Sigmoid colon (tissue), 3 donors: ENCODE results near the gene FKRP.

ENCODE experiments used
- CTCF ChIP-seq, 4 experiments: fragments of 450-650 bp in 3 of 4; fragments of 200-600 bp in 1 of 4; IDR thresholded peaks; one replicate each; pipeline ENCODE4 v1.5.1; 2016 to 2019; ENCODE audit warnings: antibody characterized with exemption in 4 of 4, mild to moderate bottlenecking in 3 of 4, moderate library complexity in 2 of 4
- POLR2A ChIP-seq, 2 donors: fragments of 450-650 bp; IDR thresholded peaks; one replicate each; pipeline ENCODE4 v1.6.1; 2016; ENCODE audit warnings: antibody characterized with exemption in 2 of 2, mild to moderate bottlenecking in 2 of 2, moderate library complexity in 2 of 2

- TF ChIP-seq CTCF (IDR thresholded peaks at IDR 0.05) (no peak), POLR2A (IDR thresholded peaks at IDR 0.05) (no peak)
Measured at GRCh38 chr19:46700704-46701103, 45.2 kb upstream of the FKRP start.
